Uterus (tissue), 4 donors: ENCODE results near the gene DUOX1. TPM values are rescaled to one million over a fixed set of nuclear protein-coding genes. Genes with fewer than 3 reads are reported as not detected.

Experiments
- DNase-seq, 2 donors: peaks; one replicate each; pipeline ENCODE4 v3.0.0-alpha.2; 2019 to 2020
- H3K27ac ChIP-seq, 2 donors: fragments of 200-600 bp; sonication (generic); 1 replicate in 1 of 2; 2 replicates in 1 of 2; pipeline ENCODE4 v1.5.1; 2016 to 2018
- H3K27me3 ChIP-seq, 2 donors: fragments of 200-600 bp; sonication (generic); one replicate each; pipeline ENCODE4 v1.5.1; 2018 to 2019; ENCODE audit warnings: control low read depth in 1 of 2
- H3K36me3 ChIP-seq, 2 donors: fragments of 200-600 bp; sonication (generic); one replicate each; pipeline ENCODE4 v1.5.1; 2019; ENCODE audit warnings: control low read depth in 1 of 2
- H3K4me1 ChIP-seq, 2 donors: fragments of 200-600 bp; sonication (generic); one replicate each; pipeline ENCODE4 v1.5.1; 2018 to 2019; ENCODE audit warnings: control low read depth in 1 of 2
- H3K4me3 ChIP-seq, 2 donors: fragments of 200-600 bp; sonication (generic); 1 replicate in 1 of 2; 2 replicates in 1 of 2; pipeline ENCODE4 v1.5.1; 2018 to 2019; ENCODE audit warnings: mild to moderate bottlenecking in 1 of 2
- H3K9me3 ChIP-seq, 2 donors: fragments of 200-600 bp; sonication (generic); one replicate each; pipeline ENCODE4 v1.5.1; 2019; ENCODE audit warnings: control low read depth in 1 of 2
- CTCF ChIP-seq, 4 experiments: fragments of 200-600 bp in 2 of 4; fragments of 450-650 bp in 2 of 4; sonication (generic) in 2 of 4; IDR thresholded peaks; one replicate each; pipeline ENCODE4 v1.5.1; 2016 to 2019; ENCODE audit warnings: antibody characterized with exemption in 4 of 4, mild to moderate bottlenecking in 2 of 4, moderate library complexity in 1 of 4
- POLR2A ChIP-seq, 2 donors: fragments of 450-650 bp; IDR thresholded peaks; one replicate each; pipeline ENCODE4 v1.6.1; 2016; ENCODE audit warnings: antibody characterized with exemption in 2 of 2, mild to moderate bottlenecking in 1 of 2, moderate library complexity in 1 of 2
- intact Hi-C: fragments of 100-400 bp; cut with DNase I; formaldehyde crosslinking; loops from one replicate; pipeline ENCODE4 v1.15.1; 2023; ENCODE audit warnings: low total_unique reads
- total RNA-seq, 4 donors: library from RNA; depleted of rRNA in 3 of 4; stranded (reverse); fragments of >200 nt in 3 of 4; gene quantifications; one replicate each; pipeline versions ENCODE4 v1.1.0 to v1.2.4, GENCODE V29; 2014 to 2023
- donor health status: DM: yes; HTN: yes; CAD: no.

Gene DUOX1
- total RNA-seq, 4 donors from 2014 or later = 0.24 to 1.3 (median 0.26) TPM; not detected in 1

- H3K9me3 ChIP-seq = no peaks in the 10 kb centered on the region
- no peak for TF ChIP-seq CTCF (IDR thresholded peaks at IDR 0.05)
- TF ChIP-seq POLR2A (IDR thresholded peaks at IDR 0.05) = no peak
- intact Hi-C loops = no loop called here
- H3K4me3 ChIP-seq = no peak overlapping the region
- H3K36me3 ChIP-seq = no peaks in the 10 kb centered on the region
- no peaks in the 10 kb centered on the region for H3K4me1 ChIP-seq
- H3K27me3 ChIP-seq = no peaks in the 10 kb centered on the region
- no peak for DNase-seq
- H3K27ac ChIP-seq = no peak overlapping the region
These were observed 36.0 kb upstream of the DUOX1 start for GRCh38 chr15:45093622-45094357.

GRCh38 chr15:45094358-45094730 is 35.5 kb upstream of the DUOX1 start:
- no peaks in the 10 kb centered on the region for H3K27me3 ChIP-seq
- no peaks in the 10 kb centered on the region for H3K9me3 ChIP-seq
- no peak for DNase-seq
- H3K4me3 ChIP-seq = no peak overlapping the region
- intact Hi-C loops = no loop called here
- H3K4me1 ChIP-seq = no peaks in the 10 kb centered on the region
- no peaks in the 10 kb centered on the region for H3K36me3 ChIP-seq
- no peak overlapping the region for H3K27ac ChIP-seq
- TF ChIP-seq POLR2A (IDR thresholded peaks at IDR 0.05) (no peak), CTCF (IDR thresholded peaks at IDR 0.05) (no peak)

- H3K4me3 ChIP-seq = no peak overlapping the region
- H3K27me3 ChIP-seq = no peaks in the 10 kb centered on the region
- DNase-seq = no peak
- H3K4me1 ChIP-seq = no peaks in the 10 kb centered on the region
- no peak overlapping the region for H3K27ac ChIP-seq
- no peaks in the 10 kb centered on the region for H3K36me3 ChIP-seq
- intact Hi-C loops = no loop called here
- no peak for TF ChIP-seq POLR2A (IDR thresholded peaks at IDR 0.05)
- TF ChIP-seq CTCF (IDR thresholded peaks at IDR 0.05) = no peak
- no peaks in the 10 kb centered on the region for H3K9me3 ChIP-seq
These were observed 34.1 kb upstream of the DUOX1 start for GRCh38 chr15:45095661-45096060.

GRCh38 chr15:45097466-45097865 is 32.3 kb upstream of the DUOX1 start:
- Histone ChIP-seq H3K4me1 (no peaks in the 10 kb centered on the region), H3K27me3 (no peaks in the 10 kb centered on the region), H3K27ac (no peak overlapping the region), H3K36me3 (no peaks in the 10 kb centered on the region), H3K9me3 (no peaks in the 10 kb centered on the region), H3K4me3 (no peak overlapping the region)
- TF ChIP-seq POLR2A (IDR thresholded peaks at IDR 0.05) (no peak), CTCF (IDR thresholded peaks at IDR 0.05) (no peak)
- no peak for DNase-seq
- intact Hi-C loops = no loop called here

GRCh38 chr15:45099549-45100165 is 30.1 kb upstream of the DUOX1 start:
- no peak for DNase-seq
- no peak for TF ChIP-seq POLR2A (IDR thresholded peaks at IDR 0.05)
- TF ChIP-seq CTCF (IDR thresholded peaks at IDR 0.05) = no peak
- H3K36me3 ChIP-seq = no peaks in the 10 kb centered on the region
- no peaks in the 10 kb centered on the region for H3K27me3 ChIP-seq
- intact Hi-C loops = no loop called here
- H3K4me3 ChIP-seq = no peak overlapping the region
- no peaks in the 10 kb centered on the region for H3K9me3 ChIP-seq
- H3K27ac ChIP-seq = no peak overlapping the region
- H3K4me1 ChIP-seq = no peaks in the 10 kb centered on the region
